ENCODE data around the gene SELENOP. TPM values are rescaled to one million over a fixed set of nuclear protein-coding genes. Genes with fewer than 3 reads are reported as not detected.

SELENOP gene
- total and polyA plus RNA-seq, 2 of the 13 experiments (the other 11 are each of a cell fraction or from before 2014, with no cell fraction given) = 1,895 to 2,083 TPM

GRCh38 chr5:42807722-42808447 is 3.8 kb downstream of the SELENOP start (continued):
- no peak for TF ChIP-seq ATF7 (IDR thresholded peaks at IDR 0.05)
- TF ChIP-seq ATF7 (CRISPR knock-in tag; IDR thresholded peaks at IDR 0.05) = no peak
- TF ChIP-seq FOXA3 (CRISPR knock-in tag; IDR thresholded peaks at IDR 0.05) = peak; percentile 30; the same call in 1 of the 2 replicates
- TF ChIP-seq ZNF781 (CRISPR knock-in tag; IDR thresholded peaks at IDR 0.05; ENCODE audit: borderline replicate concordance, not compliant biosample characterization) = no peak
- 0 out of 2 replicates have a peak, but pooled peaks have one; percentile 7 for TF ChIP-seq ZFX (CRISPR knock-in tag; IDR thresholded peaks at IDR 0.05; ENCODE audit: low read depth)
- TF ChIP-seq SKIL (CRISPR knock-in tag; IDR thresholded peaks at IDR 0.05; ENCODE audit: borderline replicate concordance) = no peak
- no peak for TF ChIP-seq MIER3 (CRISPR knock-in tag; IDR thresholded peaks at IDR 0.05; ENCODE audit: borderline replicate concordance)
- TF ChIP-seq SRSF9 (IDR thresholded peaks at IDR 0.05; ENCODE audit: borderline replicate concordance, insufficient read depth, low read depth, low read length, poor library complexity, severe bottlenecking) = no peak
- TF ChIP-seq ZSCAN20 (CRISPR knock-in tag; IDR thresholded peaks at IDR 0.05; ENCODE audit: borderline replicate concordance) = no peak
- peak; percentile 30; the same call in 1 of the 2 replicates for TF ChIP-seq BCL6 (CRISPR knock-in tag; IDR thresholded peaks at IDR 0.05)
- no peak for TF ChIP-seq ZNF607 (CRISPR knock-in tag; IDR thresholded peaks at IDR 0.05; ENCODE audit: borderline replicate concordance)
- TF ChIP-seq SSRP1 (CRISPR knock-in tag; IDR thresholded peaks at IDR 0.05) = peak; percentile 83; the same call in 1 of the 2 replicates
- no peak for TF ChIP-seq NFKB2 (CRISPR knock-in tag; IDR thresholded peaks at IDR 0.05; ENCODE audit: borderline replicate concordance)
- no peak for TF ChIP-seq SOX13 (IDR thresholded peaks at IDR 0.05)
- no peak for TF ChIP-seq SOX13 (CRISPR knock-in tag; conservative IDR thresholded peaks at IDR 0.05 in 1 of 2, IDR thresholded peaks at IDR 0.05 in 1 of 2)
- TF ChIP-seq ZNF841 (CRISPR knock-in tag; IDR thresholded peaks at IDR 0.05; ENCODE audit: borderline replicate concordance) = no peak
- TF ChIP-seq MED1 (CRISPR knock-in tag; IDR thresholded peaks at IDR 0.05) = peak; percentile 28; the same call in 1 of the 2 replicates
- TF ChIP-seq KLF16 (CRISPR knock-in tag; IDR thresholded peaks at IDR 0.05) = no peak; a peak in 1 of 4 replicates
- TF ChIP-seq SMARCE1 (IDR thresholded peaks at IDR 0.05; ENCODE audit: borderline replicate concordance) = no peak
- no peak for TF ChIP-seq FOXK2 (IDR thresholded peaks at IDR 0.05)
- 0 out of 2 replicates have a peak, but pooled peaks have one; percentile 16 for TF ChIP-seq ERF (CRISPR knock-in tag; IDR thresholded peaks at IDR 0.05)
- no peak for TF ChIP-seq GTF3A (CRISPR knock-in tag; conservative IDR thresholded peaks at IDR 0.05)
- no peak for TF ChIP-seq ZNF142 (CRISPR knock-in tag; IDR thresholded peaks at IDR 0.05)
